K562 (cell line): ENCODE data around the gene ST8SIA2. TPM values are rescaled to one million over a fixed set of nuclear protein-coding genes. Genes with fewer than 3 reads are reported as not detected.

Experiments used
- ATAC-seq: fragments of 200-7000 bp; cut with Tn5 transposase; 3 replicates; pipeline ENCODE4 v1.9.1; 2020; ENCODE audit warnings: moderate library complexity
- BruUV-seq: library from RNA; stranded (reverse); fragments of 400-500 nt; replicated peaks from 2 replicates; lab custom pipeline; 2021; lab: Mats Ljungman, UMichigan
- CTCF ChIA-PET: fragments of 300-600 bp; formaldehyde crosslinking; extraction: SDS; loops from one replicate; lab custom pipeline; 2021; ENCODE audit warnings: low intra/inter-chr PET ratio; lab: Yijun Ruan, JAX
- POLR2A ChIA-PET: fragments of 300-600, 350-650 bp; sonication (Branson Sonifier 250); formaldehyde crosslinking; extraction: SDS; loops from one replicate; lab custom pipeline; 2021; ENCODE audit warnings: antibody characterized with exemption, inconsistent platforms; lab: Yijun Ruan, JAX
- DNase-seq, 4 experiments: peaks; one replicate each; pipeline versions ENCODE4 v3.0.0 to v3.0.0-alpha.2; 2011 to 2018; ENCODE audit warnings: low spot score in 3 of 4, mixed read lengths in 3 of 4; ENCODE audit errors: extremely low read depth in 1 of 4
- FAIRE-seq: peaks from 2 replicates; lab custom pipeline; 2011; peaks lifted over from hg19 to GRCh38; lab: Jason Lieb, UNC
- H2AFZ ChIP-seq: 2 replicates; pipeline ENCODE4 v1.6.0; 2011; ENCODE audit warnings: low read depth, low read length, control low read depth, inconsistent platforms
- H3K27ac ChIP-seq: fragments of 200-600 bp; 3 replicates; pipeline ENCODE4 v1.8.0; 2011; ENCODE audit warnings: low read depth, mild to moderate bottlenecking, control low read depth, inconsistent platforms, low read length, moderate library complexity, mixed read lengths; ENCODE audit errors: extremely low read depth
- H3K27me3 ChIP-seq, 2 experiments: fragments of 300-600 bp in 1 of 2; 2 replicates in 1 of 2; 3 replicates in 1 of 2; pipeline versions ENCODE4 v1.6.0 to v1.8.0; 2011; ENCODE audit warnings: inconsistent platforms in 2 of 2, low read length in 2 of 2, mild to moderate bottlenecking in 1 of 2, mixed read lengths in 1 of 2, moderate library complexity in 1 of 2; ENCODE audit not compliant: control insufficient read depth in 2 of 2, insufficient read depth in 2 of 2
- H3K36me3 ChIP-seq: fragments of 300-600 bp; 3 replicates; pipeline ENCODE4 v1.8.0; 2011; ENCODE audit warnings: mild to moderate bottlenecking, low read length, inconsistent platforms; ENCODE audit not compliant: control insufficient read depth, insufficient read depth
- H3K4me1 ChIP-seq, 2 experiments: fragments of 200-600 bp in 1 of 2; replicated peaks in 1 of 2; 2 replicates in 1 of 2; 3 replicates in 1 of 2; pipeline versions ENCODE4 v1.5.1 to v1.8.0; 2011; ENCODE audit warnings: inconsistent platforms in 2 of 2, low read length in 2 of 2, mild to moderate bottlenecking in 1 of 2, mixed read lengths in 1 of 2, moderate library complexity in 1 of 2; ENCODE audit not compliant: control insufficient read depth in 2 of 2, insufficient read depth in 2 of 2
- H3K4me2 ChIP-seq: 2 replicates; pipeline ENCODE4 v1.6.1; 2011; ENCODE audit warnings: low read length, control low read depth, inconsistent platforms, mixed read lengths; ENCODE audit not compliant: insufficient read depth
- H3K4me3 ChIP-seq: fragments of 200-600 bp; sonication (generic), shearing (Covaris generic); 2 replicates; pipeline ENCODE4 v1.5.1; 2016; ENCODE audit warnings: control low read depth, inconsistent platforms
- H3K79me2 ChIP-seq: fragments of 200-600 bp; 3 replicates; pipeline ENCODE4 v1.8.0; 2011; ENCODE audit warnings: low read length, inconsistent platforms; ENCODE audit not compliant: control insufficient read depth, insufficient read depth
- H3K9ac ChIP-seq, 2 experiments: 2 replicates each; pipeline versions ENCODE4 v1.6.0 to v1.6.1; 2011; ENCODE audit warnings: low read depth in 2 of 2, low read length in 2 of 2, control low read depth in 1 of 2, inconsistent platforms in 1 of 2, mild to moderate bottlenecking in 1 of 2, mixed read lengths in 1 of 2; ENCODE audit not compliant: insufficient read depth in 1 of 2
- H3K9me1 ChIP-seq: one replicate; pipeline ENCODE4 v1.6.0; 2011; ENCODE audit warnings: inconsistent platforms, mild to moderate bottlenecking, low read length, moderate library complexity; ENCODE audit not compliant: control insufficient read depth, insufficient read depth
- H3K9me3 ChIP-seq: replicated peaks from 2 replicates; pipeline ENCODE4 v1.5.1; 2011; ENCODE audit warnings: low read depth, low read length, inconsistent platforms; ENCODE audit not compliant: control insufficient read depth, insufficient read depth
- H4K20me1 ChIP-seq: replicated peaks from 2 replicates; pipeline ENCODE4 v1.6.1; 2011; ENCODE audit warnings: low read length, inconsistent platforms, mixed read lengths; ENCODE audit not compliant: control insufficient read depth, insufficient read depth
- DACH1 ChIP-seq: fragments of 450-650 bp; IDR thresholded peaks from 2 replicates; pipeline ENCODE4 v1.6.1; 2018; ENCODE audit not compliant: partially characterized antibody
- ETV1 ChIP-seq: fragments of 450-650 bp; conservative IDR thresholded peaks from 2 replicates; pipeline ENCODE4 v1.6.1; 2016; ENCODE audit warnings: missing genetic modification characterization, control low read depth, low read depth, missing compliant biosample characterization
- FOXM1 ChIP-seq, 2 experiments: fragments of 450-650 bp in 1 of 2; sonication (generic) in 1 of 2; formaldehyde crosslinking in 1 of 2; IDR thresholded peaks; 2 replicates each; pipeline versions ENCODE4 v1.6.1 to v1.9.0; 2017 to 2022; ENCODE audit warnings: low read depth in 2 of 2, mild to moderate bottlenecking in 2 of 2, missing genetic modification reagents in 1 of 2, moderate library complexity in 1 of 2
- MAFK ChIP-seq: IDR thresholded peaks from 2 replicates; pipeline ENCODE4 v1.6.1; 2011; ENCODE audit warnings: low read length, improper control_type of control experiment
- MYBL2 ChIP-seq, 2 experiments: fragments of 450-650 bp in 1 of 2; sonication (generic) in 1 of 2; formaldehyde crosslinking in 1 of 2; IDR thresholded peaks; 2 replicates each; pipeline versions ENCODE4 v1.6.1 to v1.8.1; 2017 to 2022; ENCODE audit warnings: borderline replicate concordance in 1 of 2, inconsistent platforms in 1 of 2, low read depth in 1 of 2, mild to moderate bottlenecking in 1 of 2, missing genetic modification reagents in 1 of 2, moderate library complexity in 1 of 2
- NCOR1 ChIP-seq: fragments of 450-650 bp; IDR thresholded peaks from 2 replicates; pipeline ENCODE4 v1.6.1; 2016; ENCODE audit warnings: mild to moderate bottlenecking, moderate library complexity
- TAF15 ChIP-seq: fragments of 200-400 bp; formaldehyde crosslinking; IDR thresholded peaks from 2 replicates; pipeline ENCODE4 v1.6.1; 2017; ENCODE audit warnings: mild to moderate bottlenecking, low read depth, low read length, moderate library complexity
- TCF3 ChIP-seq: sonication (generic); formaldehyde crosslinking; IDR thresholded peaks from 2 replicates; pipeline ENCODE4 v1.4.0; 2020; ENCODE audit warnings: mild to moderate bottlenecking, missing genetic modification reagents
- TGIF2 ChIP-seq: sonication (generic); formaldehyde crosslinking; IDR thresholded peaks from 2 replicates; pipeline ENCODE4 v1.8.1; 2022; ENCODE audit warnings: mild to moderate bottlenecking, missing genetic modification reagents, moderate library complexity
- ZNF274 ChIP-seq: IDR thresholded peaks from 2 replicates; pipeline ENCODE4 v1.6.1; 2011; ENCODE audit warnings: low read depth, mild to moderate bottlenecking, low read length, moderate library complexity, borderline replicate concordance
- ZNF316 ChIP-seq: fragments of 450-650 bp; IDR thresholded peaks from 2 replicates; pipeline ENCODE4 v1.6.1; 2016
- ZNF436 ChIP-seq: fragments of 250-450, 450-650 bp; sonication (Bioruptor Pico); formaldehyde crosslinking; IDR thresholded peaks from 2 replicates; pipeline ENCODE4 v1.7.0; 2020; ENCODE audit warnings: mild to moderate bottlenecking
- WGBS: fragments of 100-300 bp; shearing (Covaris generic); methylation state at CpG from one replicate; pipeline ENCODE4 v1.1.6; 2016; ENCODE audit warnings: low coverage, mixed read lengths; ENCODE audit not compliant: insufficient coverage; ENCODE audit errors: missing lambda C conversion rate; 5-methylcytosine and 5-hydroxymethylcytosine counted together
- in situ Hi-C: fragments of 300-500 bp; cut with MboI; formaldehyde crosslinking; loops from 4 replicates; pipeline ENCODE4 v1.15.0; 2018; ENCODE audit warnings: inconsistent platforms, mixed read lengths
- intact Hi-C: fragments of 100-400 bp; cut with micrococcal nuclease; formaldehyde crosslinking; loops from 2 replicates; pipeline ENCODE4 v1.14.2; 2022
- polyA plus RNA-seq, 8 experiments: library from polyadenylated mRNA; depleted of rRNA in 4 of 8; stranded (reverse) in 5 of 8; unstranded in 3 of 8; fragments of >200 nt; fragmentation: Nextera tagmentation in 2 of 8; fragmentation: Illumina TruSeq in 1 of 8; extraction: Ambion mirVana in 2 of 8; extraction: Trizol in 1 of 8; gene quantifications; 2 replicates each; pipeline versions ENCODE4 v1.2.1 to v1.2.3, GENCODE V29; 2011 to 2014; ENCODE audit warnings: inconsistent platforms in 1 of 8, missing spikeins in 1 of 8
- total RNA-seq, 7 experiments: library from RNA; depleted of rRNA in 6 of 7; stranded (reverse); fragments of >200 nt in 6 of 7; fragmentation: Illumina TruSeq in 2 of 7; extraction: Trizol in 2 of 7; gene quantifications; 2 replicates each; pipeline versions ENCODE4 v1.2.1 to v1.2.3, GENCODE V29; 2011 to 2021; ENCODE audit warnings: low replicate concordance in 1 of 7
- TF ChIP-seq, protein P1 (sequence below): fragments of 450-650 bp; IDR thresholded peaks from 2 replicates; pipeline ENCODE4 v1.6.1; 2016
- TF ChIP-seq, protein P2 (sequence below): fragments of 250-450 bp; sonication (Bioruptor Pico); IDR thresholded peaks from 2 replicates; pipeline ENCODE4 v1.5.0; 2022; ENCODE audit warnings: mild to moderate bottlenecking
- TF ChIP-seq, protein P3 (sequence below): fragments of 250-450 bp; sonication (Bioruptor Pico); IDR thresholded peaks from 2 replicates; pipeline ENCODE4 v1.4.0; 2020; ENCODE audit warnings: mild to moderate bottlenecking

ST8SIA2 gene
- total and polyA plus RNA-seq, 9 of the 15 experiments (the other 6 are each of a cell fraction or from before 2014, with no cell fraction given): not detected

DNA sequence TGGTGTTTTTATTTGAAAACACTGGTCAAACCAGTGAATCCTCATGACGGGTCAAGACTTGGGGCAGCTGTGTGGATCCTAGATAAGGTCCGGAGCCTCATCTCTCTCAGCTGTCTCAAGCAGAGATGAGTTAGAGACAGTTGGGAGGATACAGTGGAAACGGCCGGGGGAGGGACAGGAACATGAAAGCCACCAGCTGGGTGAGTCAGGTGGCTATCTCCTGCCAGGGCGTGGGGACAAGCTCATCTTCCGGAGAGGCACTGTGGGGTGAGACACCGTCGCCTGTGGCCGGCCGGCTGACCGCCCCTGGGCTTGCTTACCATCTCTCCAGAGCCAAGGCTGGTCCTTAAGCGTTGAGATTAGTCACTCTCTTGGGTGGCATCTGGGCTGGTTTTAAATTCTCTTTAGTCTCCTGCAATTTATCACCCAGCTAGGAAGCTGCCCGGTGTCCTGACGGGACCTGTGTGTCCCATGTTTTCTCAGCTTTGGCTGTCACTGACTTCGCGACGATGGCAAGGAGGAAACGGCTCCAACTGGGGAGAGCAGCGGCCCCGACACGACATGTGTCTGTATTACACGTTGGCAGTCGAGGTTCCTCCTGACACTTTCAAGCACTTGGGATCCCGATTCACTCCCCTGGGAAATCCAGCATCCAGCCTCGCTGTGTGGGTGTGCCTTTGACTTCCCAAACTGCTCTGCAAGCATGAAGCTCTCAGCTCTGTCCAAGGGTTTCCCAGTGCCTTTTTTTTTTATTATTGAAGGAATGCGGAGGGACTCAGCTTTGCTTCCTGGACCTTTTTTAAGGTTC, 7.5 kb downstream of the ST8SIA2 start:
- ATAC-seq (peak; percentile 78), FAIRE-seq (no peak), DNase-seq (peak; percentile 15 to 63 (median 44))
- peaks cover 14 to 53% of the 10 kb centered on the region in 2 experiments; a peak in 4 of 5 replicates for H3K27me3 ChIP-seq
- no peak overlapping the region for H3K27ac ChIP-seq
- intact Hi-C loops (no loop called here), in situ Hi-C loops (no loop called here)
- no peak overlapping the region for H3K9ac ChIP-seq
- no peaks in the 10 kb centered on the region for H3K36me3 ChIP-seq
- no peaks in the 10 kb centered on the region for H3K9me3 ChIP-seq
- H3K79me2 ChIP-seq: no peaks in the 10 kb centered on the region
- peaks cover 0 to 6% of the 10 kb centered on the region in 2 experiments; a peak in 3 of 5 replicates for H3K4me1 ChIP-seq
- CTCF ChIA-PET: no interaction called here
- H3K9me1 ChIP-seq: no peaks in the 10 kb centered on the region
- no peaks in the 10 kb centered on the region for H4K20me1 ChIP-seq
- 3% methylated on average over 26 of the region's 26 CpGs for WGBS
- H3K4me3 ChIP-seq: no peak overlapping the region
- H2AFZ ChIP-seq: no peak overlapping the region
- POLR2A ChIA-PET: no interaction called here
- no peak overlapping the region for H3K4me2 ChIP-seq
- no TSS peak for BruUV-seq
- TF ChIP-seq ETV1: peak; percentile 26; the same call in 1 of the 2 replicates
- TF ChIP-seq ZNF316: no peak
- TF ChIP-seq, protein P1, sequence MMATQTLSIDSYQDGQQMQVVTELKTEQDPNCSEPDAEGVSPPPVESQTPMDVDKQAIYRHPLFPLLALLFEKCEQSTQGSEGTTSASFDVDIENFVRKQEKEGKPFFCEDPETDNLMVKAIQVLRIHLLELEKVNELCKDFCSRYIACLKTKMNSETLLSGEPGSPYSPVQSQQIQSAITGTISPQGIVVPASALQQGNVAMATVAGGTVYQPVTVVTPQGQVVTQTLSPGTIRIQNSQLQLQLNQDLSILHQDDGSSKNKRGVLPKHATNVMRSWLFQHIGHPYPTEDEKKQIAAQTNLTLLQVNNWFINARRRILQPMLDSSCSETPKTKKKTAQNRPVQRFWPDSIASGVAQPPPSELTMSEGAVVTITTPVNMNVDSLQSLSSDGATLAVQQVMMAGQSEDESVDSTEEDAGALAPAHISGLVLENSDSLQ: peak; percentile 28; the same call in 1 of the 2 replicates
- TF ChIP-seq, protein P2, sequence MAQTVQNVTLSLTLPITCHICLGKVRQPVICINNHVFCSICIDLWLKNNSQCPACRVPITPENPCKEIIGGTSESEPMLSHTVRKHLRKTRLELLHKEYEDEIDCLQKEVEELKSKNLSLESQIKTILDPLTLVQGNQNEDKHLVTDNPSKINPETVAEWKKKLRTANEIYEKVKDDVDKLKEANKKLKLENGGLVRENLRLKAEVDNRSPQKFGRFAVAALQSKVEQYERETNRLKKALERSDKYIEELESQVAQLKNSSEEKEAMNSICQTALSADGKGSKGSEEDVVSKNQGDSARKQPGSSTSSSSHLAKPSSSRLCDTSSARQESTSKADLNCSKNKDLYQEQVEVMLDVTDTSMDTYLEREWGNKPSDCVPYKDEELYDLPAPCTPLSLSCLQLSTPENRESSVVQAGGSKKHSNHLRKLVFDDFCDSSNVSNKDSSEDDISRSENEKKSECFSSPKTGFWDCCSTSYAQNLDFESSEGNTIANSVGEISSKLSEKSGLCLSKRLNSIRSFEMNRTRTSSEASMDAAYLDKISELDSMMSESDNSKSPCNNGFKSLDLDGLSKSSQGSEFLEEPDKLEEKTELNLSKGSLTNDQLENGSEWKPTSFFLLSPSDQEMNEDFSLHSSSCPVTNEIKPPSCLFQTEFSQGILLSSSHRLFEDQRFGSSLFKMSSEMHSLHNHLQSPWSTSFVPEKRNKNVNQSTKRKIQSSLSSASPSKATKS (CRISPR knock-in tag): no peak
- peak; percentile 76; the same call in 1 of the 2 replicates for TF ChIP-seq FOXM1 (IDR thresholded peaks at IDR 0.05; ENCODE audit: low read depth)
- TF ChIP-seq FOXM1 (CRISPR knock-in tag; IDR thresholded peaks at IDR 0.05; ENCODE audit: low read depth): no peak
- peak; percentile 38 for TF ChIP-seq DACH1
- TF ChIP-seq ZNF436: no peak
- 0 out of 2 replicates have a peak, but pooled peaks have one; percentile 23 for TF ChIP-seq MYBL2 (IDR thresholded peaks at IDR 0.05; ENCODE audit: low read depth)
- no peak for TF ChIP-seq MYBL2 (CRISPR knock-in tag; IDR thresholded peaks at IDR 0.05; ENCODE audit: borderline replicate concordance)
- no peak for TF ChIP-seq MAFK
- peak; percentile 62 for TF ChIP-seq NCOR1
- TF ChIP-seq TGIF2 (CRISPR knock-in tag): no peak
- TF ChIP-seq TCF3 (CRISPR knock-in tag): peak; percentile 84
- no peak for TF ChIP-seq ZNF274
- TF ChIP-seq, protein P3, sequence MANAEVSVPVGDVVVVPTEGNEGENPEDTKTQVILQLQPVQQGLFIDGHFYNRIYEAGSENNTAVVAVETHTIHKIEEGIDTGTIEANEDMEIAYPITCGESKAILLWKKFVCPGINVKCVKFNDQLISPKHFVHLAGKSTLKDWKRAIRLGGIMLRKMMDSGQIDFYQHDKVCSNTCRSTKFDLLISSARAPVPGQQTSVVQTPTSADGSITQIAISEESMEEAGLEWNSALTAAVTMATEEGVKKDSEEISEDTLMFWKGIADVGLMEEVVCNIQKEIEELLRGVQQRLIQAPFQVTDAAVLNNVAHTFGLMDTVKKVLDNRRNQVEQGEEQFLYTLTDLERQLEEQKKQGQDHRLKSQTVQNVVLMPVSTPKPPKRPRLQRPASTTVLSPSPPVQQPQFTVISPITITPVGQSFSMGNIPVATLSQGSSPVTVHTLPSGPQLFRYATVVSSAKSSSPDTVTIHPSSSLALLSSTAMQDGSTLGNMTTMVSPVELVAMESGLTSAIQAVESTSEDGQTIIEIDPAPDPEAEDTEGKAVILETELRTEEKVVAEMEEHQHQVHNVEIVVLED (CRISPR knock-in tag): no peak
- TF ChIP-seq TAF15: no peak
